ENCODE results near the gene NDUFV1.

The NDUFV1 gene

GRCh38 chr11:67639438-67639859 is 32.7 kb downstream of the NDUFV1 start, which contains the start of gene TBX10:
Gene TBX10, minus strand, starts transcription at chr11:67639763. Its CDS starts 291 bp downstream, at chr11:67639472.
- H3K27me3 ChIP-seq (ENCODE audit: control insufficient read depth in 1 of 2, insufficient read depth in 2 of 2, low read length in 2 of 2): peaks cover 0 to 14% of the 10 kb centered on the region in 2 donors
- H3K9ac ChIP-seq (ENCODE audit: low read length): no peak within 1 kb of the TSS
- H3K4me1 ChIP-seq (ENCODE audit: insufficient read depth, low read length): no peaks in the 10 kb centered on the region
- H3K4me3 ChIP-seq (ENCODE audit: low read depth in 1 of 2, low read length in 2 of 2): no peak within 1 kb of the TSS
- no peak within 1 kb of the TSS for H3K27ac ChIP-seq (ENCODE audit: low read depth, low read length)
- H3K9me3 ChIP-seq (ENCODE audit: low read length): no peaks in the 10 kb centered on the region
- H3K36me3 ChIP-seq (ENCODE audit: insufficient read depth, low read length): no peaks in the 10 kb centered on the region

- no peaks in the 10 kb centered on the region for H3K4me1 ChIP-seq (ENCODE audit: insufficient read depth, low read length)
- H3K9me3 ChIP-seq (ENCODE audit: low read length): no peaks in the 10 kb centered on the region
- no peak overlapping the region for H3K27ac ChIP-seq (ENCODE audit: low read depth, low read length)
- H3K36me3 ChIP-seq (ENCODE audit: insufficient read depth, low read length): no peaks in the 10 kb centered on the region
- H3K27me3 ChIP-seq (ENCODE audit: control insufficient read depth in 1 of 2, insufficient read depth in 2 of 2, low read length in 2 of 2): peaks cover 0 to 14% of the 10 kb centered on the region in 2 donors
- H3K4me3 ChIP-seq (ENCODE audit: low read depth in 1 of 2, low read length in 2 of 2): no peak overlapping the region
- no peak overlapping the region for H3K9ac ChIP-seq (ENCODE audit: low read length)
Measured at GRCh38 chr11:67640021-67640757, 33.5 kb downstream of the NDUFV1 start.

DNA sequence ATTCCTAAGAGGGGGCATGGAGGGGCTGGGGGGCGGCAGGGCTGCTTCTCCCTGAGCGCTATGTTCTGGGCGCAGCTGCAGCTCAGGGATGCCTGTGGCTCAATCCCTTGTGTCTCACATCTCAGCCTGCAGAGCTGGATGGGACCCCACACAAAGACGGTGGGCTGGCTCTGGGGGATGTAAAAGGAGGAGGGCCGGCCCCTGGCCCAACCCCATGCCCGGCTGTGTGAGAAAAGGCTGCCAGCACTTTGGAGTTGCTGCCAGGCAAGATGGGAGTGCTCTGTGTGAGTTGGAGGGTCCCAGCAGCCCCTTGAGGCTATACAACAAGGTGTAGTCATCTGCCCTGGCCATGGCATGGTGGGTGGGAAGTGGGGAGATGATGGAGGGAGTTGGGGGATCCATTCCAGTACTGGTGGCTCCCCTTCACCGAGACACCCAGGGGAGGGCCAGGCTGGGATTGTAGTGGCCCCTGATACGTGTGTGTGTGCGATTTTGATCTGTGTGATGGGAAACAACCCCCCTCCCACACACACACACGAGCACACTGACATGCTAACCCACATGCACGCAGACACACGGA is 34.1 kb downstream of the NDUFV1 start:
- Histone ChIP-seq H3K27me3 (ENCODE audit: control insufficient read depth in 1 of 2, insufficient read depth in 2 of 2, low read length in 2 of 2) (peaks cover 0 to 14% of the 10 kb centered on the region in 2 donors), H3K4me3 (ENCODE audit: low read depth in 1 of 2, low read length in 2 of 2) (no peak overlapping the region), H3K4me1 (ENCODE audit: insufficient read depth, low read length) (no peaks in the 10 kb centered on the region), H3K27ac (ENCODE audit: low read depth, low read length) (no peak overlapping the region), H3K9ac (ENCODE audit: low read length) (no peak overlapping the region), H3K36me3 (ENCODE audit: insufficient read depth, low read length) (no peaks in the 10 kb centered on the region), H3K9me3 (ENCODE audit: low read length) (no peaks in the 10 kb centered on the region)

GRCh38 chr11:67641338-67642172 is 34.8 kb downstream of the NDUFV1 start:
- Histone ChIP-seq H3K9me3 (ENCODE audit: low read length) (no peaks in the 10 kb centered on the region), H3K4me3 (ENCODE audit: low read depth in 1 of 2, low read length in 2 of 2) (no peak overlapping the region), H3K9ac (ENCODE audit: low read length) (no peak overlapping the region), H3K4me1 (ENCODE audit: insufficient read depth, low read length) (no peaks in the 10 kb centered on the region), H3K36me3 (ENCODE audit: insufficient read depth, low read length) (no peaks in the 10 kb centered on the region), H3K27me3 (ENCODE audit: control insufficient read depth in 1 of 2, insufficient read depth in 2 of 2, low read length in 2 of 2) (peaks cover 0 to 14% of the 10 kb centered on the region in 2 donors), H3K27ac (ENCODE audit: low read depth, low read length) (no peak overlapping the region)

- H3K4me3 ChIP-seq (ENCODE audit: low read depth in 1 of 2, low read length in 2 of 2): no peak overlapping the region
- H3K36me3 ChIP-seq (ENCODE audit: insufficient read depth, low read length): no peaks in the 10 kb centered on the region
- no peak overlapping the region for H3K27ac ChIP-seq (ENCODE audit: low read depth, low read length)
- H3K27me3 ChIP-seq (ENCODE audit: control insufficient read depth in 1 of 2, insufficient read depth in 2 of 2, low read length in 2 of 2): peaks cover 0 to 18% of the 10 kb centered on the region in 2 donors
- H3K9ac ChIP-seq (ENCODE audit: low read length): no peak overlapping the region
- H3K4me1 ChIP-seq (ENCODE audit: insufficient read depth, low read length): no peaks in the 10 kb centered on the region
- H3K9me3 ChIP-seq (ENCODE audit: low read length): no peaks in the 10 kb centered on the region
Measured at GRCh38 chr11:67642173-67643120, 35.7 kb downstream of the NDUFV1 start.

- H3K4me1 ChIP-seq (ENCODE audit: insufficient read depth, low read length): no peaks in the 10 kb centered on the region
- H3K36me3 ChIP-seq (ENCODE audit: insufficient read depth, low read length): no peaks in the 10 kb centered on the region
- H3K4me3 ChIP-seq (ENCODE audit: low read depth in 1 of 2, low read length in 2 of 2): no peak overlapping the region
- H3K27me3 ChIP-seq (ENCODE audit: control insufficient read depth in 1 of 2, insufficient read depth in 2 of 2, low read length in 2 of 2): peaks cover 0 to 18% of the 10 kb centered on the region in 2 donors
- no peak overlapping the region for H3K27ac ChIP-seq (ENCODE audit: low read depth, low read length)
- no peaks in the 10 kb centered on the region for H3K9me3 ChIP-seq (ENCODE audit: low read length)
- no peak overlapping the region for H3K9ac ChIP-seq (ENCODE audit: low read length)
Measured at GRCh38 chr11:67644042-67644441, 37.3 kb downstream of the NDUFV1 start.

DNA sequence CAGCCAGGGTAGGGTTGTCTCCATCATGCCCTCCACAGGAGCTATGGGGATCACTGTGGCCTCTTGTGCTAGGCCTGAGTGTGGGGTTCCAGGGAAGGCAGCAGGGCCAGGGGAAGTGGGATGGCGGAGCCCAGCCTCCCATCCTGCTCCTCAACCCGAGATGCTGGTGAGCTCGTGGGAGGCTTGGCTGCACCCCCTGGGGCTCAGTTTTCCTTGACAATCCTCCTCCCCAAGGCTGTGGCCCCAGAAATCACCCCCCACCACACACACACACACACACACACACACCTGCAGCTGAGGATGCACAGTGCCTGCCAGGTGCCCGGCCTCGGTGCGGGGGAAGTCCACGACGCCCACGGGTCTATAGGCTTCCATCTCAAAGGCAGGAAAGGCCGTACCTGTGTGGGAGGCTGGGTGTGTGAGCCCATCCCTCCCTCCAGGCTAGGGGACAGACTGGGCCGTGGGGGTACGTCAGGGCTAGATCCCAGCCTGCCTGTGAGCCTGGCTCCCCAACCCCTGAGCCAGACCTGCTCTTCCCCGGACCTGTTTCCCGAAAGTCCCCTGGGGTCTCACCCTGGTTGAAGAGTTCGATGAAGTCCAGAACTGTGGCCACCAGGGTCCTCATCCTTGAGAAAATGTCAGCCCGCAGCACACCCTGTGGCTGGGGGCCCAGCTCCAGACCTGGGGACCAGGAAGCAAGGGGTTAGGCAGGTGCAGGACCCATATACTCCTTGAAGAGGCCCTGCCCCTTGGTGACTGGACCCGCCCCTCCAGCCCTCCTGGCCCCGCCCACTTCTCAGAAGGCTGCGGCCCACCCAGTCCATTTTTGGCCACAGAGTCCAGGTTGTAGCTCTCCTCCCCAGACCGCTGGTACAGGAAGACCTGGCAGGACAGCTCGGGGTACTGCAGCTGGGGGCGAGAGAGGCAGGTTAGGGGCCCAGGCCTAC is 38.0 kb downstream of the NDUFV1 start:
- Histone ChIP-seq H3K4me1 (ENCODE audit: insufficient read depth, low read length) (no peaks in the 10 kb centered on the region), H3K27ac (ENCODE audit: low read depth, low read length) (no peak overlapping the region), H3K4me3 (ENCODE audit: low read depth in 1 of 2, low read length in 2 of 2) (no peak overlapping the region), H3K36me3 (ENCODE audit: insufficient read depth, low read length) (no peaks in the 10 kb centered on the region), H3K9me3 (ENCODE audit: low read length) (no peaks in the 10 kb centered on the region), H3K9ac (ENCODE audit: low read length) (no peak overlapping the region), H3K27me3 (ENCODE audit: control insufficient read depth in 1 of 2, insufficient read depth in 2 of 2, low read length in 2 of 2) (peaks cover 0 to 14% of the 10 kb centered on the region in 2 donors)

DNA sequence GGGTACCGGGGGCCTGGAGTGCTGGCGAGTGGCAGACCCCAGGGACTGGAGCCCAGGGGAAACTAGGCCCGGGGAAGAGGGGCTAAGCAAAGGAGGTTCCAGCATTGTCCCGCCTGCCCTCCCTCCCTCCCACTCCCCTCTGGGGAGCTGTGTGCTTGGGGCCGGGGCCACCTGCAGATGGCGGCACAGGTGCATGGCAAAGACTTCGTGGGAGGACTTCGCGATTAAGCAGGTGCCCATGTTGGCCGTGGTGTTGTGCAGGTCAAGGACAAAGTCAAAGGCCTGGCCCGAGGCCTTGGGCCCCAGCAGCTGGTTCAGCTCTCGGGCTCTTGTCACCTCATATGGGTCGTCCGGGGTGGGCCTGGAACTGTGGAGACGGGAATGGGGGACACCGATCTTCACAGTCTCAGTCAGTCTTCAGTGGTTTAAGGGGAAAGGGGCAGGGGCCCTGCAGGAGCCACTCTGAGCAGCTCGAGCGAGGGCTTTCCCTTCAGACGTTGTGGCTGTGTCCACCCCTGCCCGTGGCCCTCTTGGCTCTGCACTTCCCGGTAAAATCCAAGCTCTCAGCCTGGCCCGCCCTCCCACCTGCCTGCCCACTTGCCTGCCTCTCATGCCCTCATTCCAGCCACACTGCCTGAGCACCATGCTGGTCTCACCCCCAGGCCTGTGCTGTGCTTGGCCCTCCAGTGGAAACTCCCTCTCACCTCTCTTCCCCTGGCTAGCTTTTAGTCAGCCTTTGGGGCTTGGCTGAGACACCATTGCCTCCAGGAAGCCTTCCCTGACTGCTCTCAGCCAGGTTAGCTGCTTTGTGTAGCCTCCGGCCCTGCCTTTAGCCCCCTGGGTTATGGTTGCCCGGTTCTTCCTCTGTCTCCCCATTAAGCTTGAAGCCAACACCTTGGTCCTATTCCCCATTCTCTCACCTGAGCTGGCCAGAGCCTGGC is 39.1 kb downstream of the NDUFV1 start:
- no peak overlapping the region for H3K27ac ChIP-seq (ENCODE audit: low read depth, low read length)
- no peak overlapping the region for H3K4me3 ChIP-seq (ENCODE audit: low read depth in 1 of 2, low read length in 2 of 2)
- H3K9me3 ChIP-seq (ENCODE audit: low read length): no peaks in the 10 kb centered on the region
- H3K4me1 ChIP-seq (ENCODE audit: insufficient read depth, low read length): no peaks in the 10 kb centered on the region
- no peaks in the 10 kb centered on the region for H3K36me3 ChIP-seq (ENCODE audit: insufficient read depth, low read length)
- no peak overlapping the region for H3K9ac ChIP-seq (ENCODE audit: low read length)
- peaks cover 0 to 5% of the 10 kb centered on the region in 2 donors for H3K27me3 ChIP-seq (ENCODE audit: control insufficient read depth in 1 of 2, insufficient read depth in 2 of 2, low read length in 2 of 2)

DNA sequence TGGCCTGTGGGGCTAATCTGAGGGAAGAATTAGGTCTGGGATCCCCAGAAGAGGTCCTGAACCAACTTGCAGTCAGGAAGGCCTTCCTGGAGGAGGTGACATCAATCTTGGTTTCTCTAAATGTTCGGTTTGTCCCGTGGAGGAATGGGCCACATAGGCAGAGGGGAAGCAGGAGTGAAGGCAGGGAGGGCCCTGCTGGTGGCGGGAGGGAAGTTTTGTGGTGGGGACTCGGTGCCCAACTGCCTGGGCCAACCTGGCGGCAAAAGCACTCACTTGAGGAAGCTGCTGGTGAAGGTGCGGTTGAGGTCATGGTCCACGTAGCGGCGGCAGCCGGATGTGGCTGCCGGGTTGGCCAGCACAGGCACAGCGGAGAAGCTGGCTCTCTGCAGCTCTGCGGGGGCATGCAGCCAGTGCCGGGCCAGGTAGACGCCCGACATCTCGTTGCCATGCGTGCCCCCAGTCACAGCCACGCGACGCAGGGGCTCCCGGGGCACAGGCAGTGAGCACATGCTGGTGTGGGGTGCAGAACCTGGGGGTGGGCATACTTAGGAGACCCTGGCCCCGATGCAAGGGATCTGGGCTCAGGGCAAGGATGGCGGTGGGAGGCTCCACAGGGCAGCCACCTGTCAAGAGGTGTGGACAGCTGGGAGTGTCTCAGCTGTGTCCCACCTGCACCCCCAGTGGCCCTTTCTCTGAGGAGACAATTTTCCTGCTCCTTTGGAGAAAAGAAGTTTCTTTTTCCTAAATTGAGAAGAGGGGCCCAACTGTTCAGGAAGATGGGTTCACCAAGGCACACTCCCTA is 40.0 kb downstream of the NDUFV1 start:
- Histone ChIP-seq H3K9me3 (ENCODE audit: low read length) (no peaks in the 10 kb centered on the region), H3K9ac (ENCODE audit: low read length) (no peak overlapping the region), H3K27me3 (ENCODE audit: control insufficient read depth in 1 of 2, insufficient read depth in 2 of 2, low read length in 2 of 2) (peaks cover 0 to 4% of the 10 kb centered on the region in 2 donors), H3K4me3 (ENCODE audit: low read depth in 1 of 2, low read length in 2 of 2) (no peak overlapping the region), H3K27ac (ENCODE audit: low read depth, low read length) (no peak overlapping the region), H3K36me3 (ENCODE audit: insufficient read depth, low read length) (no peaks in the 10 kb centered on the region), H3K4me1 (ENCODE audit: insufficient read depth, low read length) (no peaks in the 10 kb centered on the region)

Measured in muscle layer of colon (tissue), 2 donors.